ENCODE data around the gene ADGRL3. TPM values are rescaled to one million over a fixed set of nuclear protein-coding genes. Genes with fewer than 3 reads are reported as not detected.

ADGRL3 gene
- total RNA-seq, 1 donor = under 0.01 TPM

GRCh38 chr4:61408861-61409260 lies 208.7 kb downstream of the ADGRL3 start:
- H3K4me3 ChIP-seq (ENCODE audit: low read depth, low read length) = no peak overlapping the region
- DNase-seq (ENCODE audit: low read depth) = no peak
- TF ChIP-seq CTCF (IDR thresholded peaks at IDR 0.05; ENCODE audit: insufficient read depth, low read length) = no peak

- no peak for TF ChIP-seq CTCF (IDR thresholded peaks at IDR 0.05; ENCODE audit: insufficient read depth, low read length)
- DNase-seq (ENCODE audit: low read depth) = no peak
- H3K4me3 ChIP-seq (ENCODE audit: low read depth, low read length) = no peak overlapping the region
Observed at GRCh38 chr4:61411241-61411640, 211.1 kb downstream of the ADGRL3 start.

- H3K4me3 ChIP-seq (ENCODE audit: low read depth, low read length) = no peak overlapping the region
- no peak for TF ChIP-seq CTCF (IDR thresholded peaks at IDR 0.05; ENCODE audit: insufficient read depth, low read length)
- no peak for DNase-seq (ENCODE audit: low read depth)
Observed at GRCh38 chr4:61425315-61425714, 225.2 kb downstream of the ADGRL3 start.

- no peak for DNase-seq (ENCODE audit: low read depth)
- no peak for TF ChIP-seq CTCF (IDR thresholded peaks at IDR 0.05; ENCODE audit: insufficient read depth, low read length)
- H3K4me3 ChIP-seq (ENCODE audit: low read depth, low read length) = no peak overlapping the region
Observed at GRCh38 chr4:61426229-61426628, 226.1 kb downstream of the ADGRL3 start.

DNA sequence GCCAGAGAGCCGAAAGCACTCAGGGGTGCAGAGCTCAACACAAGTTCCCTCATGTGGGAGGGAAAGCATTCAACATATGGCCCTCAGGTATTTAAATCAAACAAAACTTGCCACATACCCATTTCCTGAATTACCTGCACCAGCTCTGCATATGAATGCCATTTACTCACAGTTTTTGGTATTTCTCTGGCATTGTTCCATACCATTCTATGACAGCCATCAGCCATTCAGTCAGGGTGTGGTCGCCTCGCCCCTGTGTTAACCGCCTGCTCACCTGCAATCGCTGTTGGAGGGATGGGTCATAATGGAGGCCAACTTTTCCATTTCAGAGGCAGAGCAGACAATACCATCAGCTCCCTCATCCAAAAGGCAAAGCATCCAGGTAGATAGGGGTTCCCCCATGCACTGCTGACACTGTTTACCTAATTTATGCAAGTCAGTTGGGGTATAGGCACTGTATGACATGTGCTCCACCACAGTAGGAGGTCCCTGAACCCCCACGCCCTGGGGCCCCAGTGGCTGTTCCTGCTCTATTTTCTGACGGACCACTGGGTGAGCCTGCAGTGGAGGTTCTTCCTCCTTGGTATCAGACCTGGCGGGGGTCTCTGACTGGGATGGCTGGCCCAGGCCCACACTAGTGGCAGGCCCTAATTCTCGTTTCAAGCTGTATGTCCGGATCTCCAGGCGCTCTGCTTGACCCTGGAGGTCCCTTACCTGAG lies 227.1 kb downstream of the ADGRL3 start:
- no peak for TF ChIP-seq CTCF (IDR thresholded peaks at IDR 0.05; ENCODE audit: insufficient read depth, low read length)
- H3K4me3 ChIP-seq (ENCODE audit: low read depth, low read length) = no peak overlapping the region
- DNase-seq (ENCODE audit: low read depth) = no peak

GRCh38 chr4:61427818-61428495 lies 227.8 kb downstream of the ADGRL3 start:
- H3K4me3 ChIP-seq (ENCODE audit: low read depth, low read length) = no peak overlapping the region
- no peak for TF ChIP-seq CTCF (IDR thresholded peaks at IDR 0.05; ENCODE audit: insufficient read depth, low read length)
- no peak for DNase-seq (ENCODE audit: low read depth)
